K562 (cell line): ENCODE measurements around the gene GJD4. TPM values are rescaled to one million over a fixed set of nuclear protein-coding genes. Genes with fewer than 3 reads are reported as not detected.

ENCODE experiments used
- ATAC-seq: fragments of 200-7000 bp; cut with Tn5 transposase; 3 replicates; pipeline ENCODE4 v1.9.1; 2020; ENCODE audit warnings: moderate library complexity
- BruUV-seq: library from RNA; stranded (reverse); fragments of 400-500 nt; replicated peaks from 2 replicates; lab custom pipeline; 2021; lab: Mats Ljungman, UMichigan
- CTCF ChIA-PET: fragments of 300-600 bp; formaldehyde crosslinking; extraction: SDS; loops from one replicate; lab custom pipeline; 2021; ENCODE audit warnings: low intra/inter-chr PET ratio; lab: Yijun Ruan, JAX
- POLR2A ChIA-PET: fragments of 300-600, 350-650 bp; sonication (Branson Sonifier 250); formaldehyde crosslinking; extraction: SDS; loops from one replicate; lab custom pipeline; 2021; ENCODE audit warnings: antibody characterized with exemption, inconsistent platforms; lab: Yijun Ruan, JAX
- DNase-seq, 4 experiments: peaks; one replicate each; pipeline versions ENCODE4 v3.0.0 to v3.0.0-alpha.2; 2011 to 2018; ENCODE audit warnings: low spot score in 3 of 4, mixed read lengths in 3 of 4; ENCODE audit errors: extremely low read depth in 1 of 4
- FAIRE-seq: peaks from 2 replicates; lab custom pipeline; 2011; peaks lifted over from hg19 to GRCh38; lab: Jason Lieb, UNC
- H2AFZ ChIP-seq: 2 replicates; pipeline ENCODE4 v1.6.0; 2011; ENCODE audit warnings: low read depth, low read length, control low read depth, inconsistent platforms
- H3K27ac ChIP-seq: fragments of 200-600 bp; 3 replicates; pipeline ENCODE4 v1.8.0; 2011; ENCODE audit warnings: low read depth, mild to moderate bottlenecking, control low read depth, inconsistent platforms, low read length, moderate library complexity, mixed read lengths; ENCODE audit errors: extremely low read depth
- H3K27me3 ChIP-seq, 2 experiments: fragments of 300-600 bp in 1 of 2; 2 replicates in 1 of 2; 3 replicates in 1 of 2; pipeline versions ENCODE4 v1.6.0 to v1.8.0; 2011; ENCODE audit warnings: inconsistent platforms in 2 of 2, low read length in 2 of 2, mild to moderate bottlenecking in 1 of 2, mixed read lengths in 1 of 2, moderate library complexity in 1 of 2; ENCODE audit not compliant: control insufficient read depth in 2 of 2, insufficient read depth in 2 of 2
- H3K36me3 ChIP-seq: fragments of 300-600 bp; 3 replicates; pipeline ENCODE4 v1.8.0; 2011; ENCODE audit warnings: mild to moderate bottlenecking, low read length, inconsistent platforms; ENCODE audit not compliant: control insufficient read depth, insufficient read depth
- H3K4me1 ChIP-seq, 2 experiments: fragments of 200-600 bp in 1 of 2; replicated peaks in 1 of 2; 2 replicates in 1 of 2; 3 replicates in 1 of 2; pipeline versions ENCODE4 v1.5.1 to v1.8.0; 2011; ENCODE audit warnings: inconsistent platforms in 2 of 2, low read length in 2 of 2, mild to moderate bottlenecking in 1 of 2, mixed read lengths in 1 of 2, moderate library complexity in 1 of 2; ENCODE audit not compliant: control insufficient read depth in 2 of 2, insufficient read depth in 2 of 2
- H3K4me2 ChIP-seq: 2 replicates; pipeline ENCODE4 v1.6.1; 2011; ENCODE audit warnings: low read length, control low read depth, inconsistent platforms, mixed read lengths; ENCODE audit not compliant: insufficient read depth
- H3K4me3 ChIP-seq: fragments of 200-600 bp; sonication (generic), shearing (Covaris generic); 2 replicates; pipeline ENCODE4 v1.5.1; 2016; ENCODE audit warnings: control low read depth, inconsistent platforms
- H3K79me2 ChIP-seq: fragments of 200-600 bp; 3 replicates; pipeline ENCODE4 v1.8.0; 2011; ENCODE audit warnings: low read length, inconsistent platforms; ENCODE audit not compliant: control insufficient read depth, insufficient read depth
- H3K9ac ChIP-seq, 2 experiments: 2 replicates each; pipeline versions ENCODE4 v1.6.0 to v1.6.1; 2011; ENCODE audit warnings: low read depth in 2 of 2, low read length in 2 of 2, control low read depth in 1 of 2, inconsistent platforms in 1 of 2, mild to moderate bottlenecking in 1 of 2, mixed read lengths in 1 of 2; ENCODE audit not compliant: insufficient read depth in 1 of 2
- H3K9me1 ChIP-seq: one replicate; pipeline ENCODE4 v1.6.0; 2011; ENCODE audit warnings: inconsistent platforms, mild to moderate bottlenecking, low read length, moderate library complexity; ENCODE audit not compliant: control insufficient read depth, insufficient read depth
- H3K9me3 ChIP-seq: replicated peaks from 2 replicates; pipeline ENCODE4 v1.5.1; 2011; ENCODE audit warnings: low read depth, low read length, inconsistent platforms; ENCODE audit not compliant: control insufficient read depth, insufficient read depth
- H4K20me1 ChIP-seq: replicated peaks from 2 replicates; pipeline ENCODE4 v1.6.1; 2011; ENCODE audit warnings: low read length, inconsistent platforms, mixed read lengths; ENCODE audit not compliant: control insufficient read depth, insufficient read depth
- CTCFL ChIP-seq: IDR thresholded peaks from 2 replicates; pipeline ENCODE4 v1.6.1; 2011; ENCODE audit warnings: borderline replicate concordance, low read depth, mild to moderate bottlenecking, moderate library complexity, low read length; ENCODE audit not compliant: insufficient read depth, poor library complexity, severe bottlenecking
- ETV1 ChIP-seq: fragments of 450-650 bp; conservative IDR thresholded peaks from 2 replicates; pipeline ENCODE4 v1.6.1; 2016; ENCODE audit warnings: missing genetic modification characterization, control low read depth, low read depth, missing compliant biosample characterization
- HDAC2 ChIP-seq: fragments of 450-650 bp; IDR thresholded peaks from 2 replicates; pipeline ENCODE4 v1.6.1; 2016; ENCODE audit warnings: mild to moderate bottlenecking
- ID3 ChIP-seq, 2 experiments: fragments of 250-450 bp in 1 of 2; fragments of 450-650 bp in 1 of 2; sonication (Bioruptor Pico) in 1 of 2; IDR thresholded peaks; 2 replicates each; pipeline versions ENCODE4 v1.6.1 to v1.8.0; 2016 to 2021; ENCODE audit warnings: mild to moderate bottlenecking in 2 of 2, moderate library complexity in 2 of 2, missing compliant biosample characterization in 1 of 2, missing genetic modification characterization in 1 of 2
- IRF9 ChIP-seq: fragments of 450-650 bp; IDR thresholded peaks from 2 replicates; pipeline ENCODE4 v1.6.1; 2016; ENCODE audit warnings: missing biosample characterization, missing genetic modification characterization
- KDM1A ChIP-seq, 2 experiments: fragments of 450-650 bp; IDR thresholded peaks; 2 replicates each; pipeline ENCODE4 v1.6.1; 2016; ENCODE audit warnings: mild to moderate bottlenecking in 2 of 2
- KLF10 ChIP-seq: fragments of 250-450 bp; sonication (Bioruptor Pico); IDR thresholded peaks from 2 replicates; pipeline ENCODE4 v1.6.1; 2021; ENCODE audit warnings: matching md5 sums
- LEF1 ChIP-seq: fragments of 450-650 bp; IDR thresholded peaks from 2 replicates; pipeline ENCODE4 v1.6.1; 2016; ENCODE audit warnings: mild to moderate bottlenecking
- NCOA4 ChIP-seq: fragments of 450-650 bp; IDR thresholded peaks from 2 replicates; pipeline ENCODE4 v1.6.1; 2018; ENCODE audit warnings: mild to moderate bottlenecking; ENCODE audit not compliant: partially characterized antibody
- POLR2AphosphoS2 ChIP-seq: IDR thresholded peaks from 2 replicates; pipeline ENCODE4 v1.6.1; 2012; ENCODE audit warnings: low read length, improper control_type of control experiment
- RB1 ChIP-seq: fragments of 450-650 bp; IDR thresholded peaks from 2 replicates; pipeline ENCODE4 v1.6.1; 2017; ENCODE audit warnings: low read depth, mild to moderate bottlenecking
- RFX5 ChIP-seq: IDR thresholded peaks from 2 replicates; pipeline ENCODE4 v1.6.1; 2011; ENCODE audit warnings: low read depth, mild to moderate bottlenecking, improper control_type of control experiment, low read length
- SIN3A ChIP-seq, 2 experiments: fragments of 150-350 bp in 1 of 2; IDR thresholded peaks; 2 replicates each; pipeline ENCODE4 v1.6.1; 2011 to 2016; ENCODE audit warnings: borderline replicate concordance in 2 of 2, low read depth in 2 of 2, low read length in 2 of 2, mild to moderate bottlenecking in 2 of 2, moderate library complexity in 2 of 2; ENCODE audit not compliant: control insufficient read depth in 1 of 2
- STAG1 ChIP-seq: sonication (generic); formaldehyde crosslinking; IDR thresholded peaks from 2 replicates; pipeline ENCODE4 v1.5.0; 2020; ENCODE audit warnings: missing genetic modification reagents, borderline replicate concordance
- TSC22D4 ChIP-seq: fragments of 450-650 bp; IDR thresholded peaks from 2 replicates; pipeline ENCODE4 v1.6.1; 2016; ENCODE audit warnings: missing genetic modification characterization, missing biosample characterization, control low read depth
- ZNF124 ChIP-seq: sonication (generic); formaldehyde crosslinking; IDR thresholded peaks from 2 replicates; pipeline ENCODE4 v1.8.1; 2022; ENCODE audit warnings: missing genetic modification reagents
- ZNF212 ChIP-seq: fragments of 450-650 bp; formaldehyde crosslinking; IDR thresholded peaks from 2 replicates; pipeline ENCODE4 v1.4.0; 2020; ENCODE audit warnings: mild to moderate bottlenecking
- ZNF24 ChIP-seq: fragments of 450-650 bp; IDR thresholded peaks from 2 replicates; pipeline ENCODE4 v1.6.1; 2016
- ZNF696 ChIP-seq: fragments of 250-450 bp; sonication (Bioruptor Pico); conservative IDR thresholded peaks from 2 replicates; pipeline ENCODE4 v1.4.0; 2020; ENCODE audit warnings: mild to moderate bottlenecking, moderate library complexity
- ZNF764 ChIP-seq: fragments of 250-450 bp; sonication (Bioruptor Pico); IDR thresholded peaks from 2 replicates; pipeline ENCODE4 v1.4.0; 2020; ENCODE audit warnings: low read depth, mild to moderate bottlenecking, moderate library complexity
- WGBS: fragments of 100-300 bp; shearing (Covaris generic); methylation state at CpG from one replicate; pipeline ENCODE4 v1.1.6; 2016; ENCODE audit warnings: low coverage, mixed read lengths; ENCODE audit not compliant: insufficient coverage; ENCODE audit errors: missing lambda C conversion rate; 5-methylcytosine and 5-hydroxymethylcytosine counted together
- in situ Hi-C: fragments of 300-500 bp; cut with MboI; formaldehyde crosslinking; loops from 4 replicates; pipeline ENCODE4 v1.15.0; 2018; ENCODE audit warnings: inconsistent platforms, mixed read lengths
- intact Hi-C: fragments of 100-400 bp; cut with micrococcal nuclease; formaldehyde crosslinking; loops from 2 replicates; pipeline ENCODE4 v1.14.2; 2022
- polyA plus RNA-seq, 8 experiments: library from polyadenylated mRNA; depleted of rRNA in 4 of 8; stranded (reverse) in 5 of 8; unstranded in 3 of 8; fragments of >200 nt; fragmentation: Nextera tagmentation in 2 of 8; fragmentation: Illumina TruSeq in 1 of 8; extraction: Ambion mirVana in 2 of 8; extraction: Trizol in 1 of 8; gene quantifications; 2 replicates each; pipeline versions ENCODE4 v1.2.1 to v1.2.3, GENCODE V29; 2011 to 2014; ENCODE audit warnings: inconsistent platforms in 1 of 8, missing spikeins in 1 of 8
- total RNA-seq, 7 experiments: library from RNA; depleted of rRNA in 6 of 7; stranded (reverse); fragments of >200 nt in 6 of 7; fragmentation: Illumina TruSeq in 2 of 7; extraction: Trizol in 2 of 7; gene quantifications; 2 replicates each; pipeline versions ENCODE4 v1.2.1 to v1.2.3, GENCODE V29; 2011 to 2021; ENCODE audit warnings: low replicate concordance in 1 of 7

Gene GJD4
- total and polyA plus RNA-seq, 9 of the 15 experiments (the other 6 are each of a cell fraction or from before 2014, with no cell fraction given) = not detected

GRCh38 chr10:35635576-35635975 lies 30.4 kb downstream of the GJD4 start:
- ATAC-seq (peak; percentile 94), FAIRE-seq (peak; percentile 92), DNase-seq (peak; percentile 63 to 75 (median 74))
- Histone ChIP-seq H3K4me3 (no peak overlapping the region), H4K20me1 (no peaks in the 10 kb centered on the region), H3K4me2 (no peak overlapping the region), H3K9ac (no peak overlapping the region), H2AFZ (no peak overlapping the region), H3K27ac (no peak overlapping the region), H3K9me3 (no peaks in the 10 kb centered on the region), H3K4me1 (peaks cover 0 to 9% of the 10 kb centered on the region in 2 experiments; a peak in 2 of 5 replicates), H3K36me3 (no peaks in the 10 kb centered on the region), H3K79me2 (no peaks in the 10 kb centered on the region), H3K27me3 (no peaks in the 10 kb centered on the region), H3K9me1 (no peaks in the 10 kb centered on the region)
- no TSS peak for BruUV-seq
- intact Hi-C loops (loop anchor here (2.0 to 10.0 kb wide), 4 partner anchors 511 to 1859 kb away; partner anchors contain the start of gene CREM), in situ Hi-C loops (loop anchor here (10.0 to 25.0 kb wide), 2 partner anchors 1252 to 1839 kb away; no protein-coding TSS in a partner anchor)
- WGBS = 8% methylated on average over 6 of the region's 6 CpGs
- CTCF ChIA-PET = interaction anchor here (0.6 kb wide), 1 partner anchor 1245 kb away, joined by 3 read pairs; no protein-coding TSS in a partner anchor
- POLR2A ChIA-PET = no interaction called here
- no peak for TF ChIP-seq SIN3A (IDR thresholded peaks at IDR 0.05; ENCODE audit: borderline replicate concordance in 2 of 2, control insufficient read depth in 1 of 2, low read depth in 2 of 2, low read length in 2 of 2)
- TF ChIP-seq CTCFL = no peak
- TF ChIP-seq ZNF212 (CRISPR knock-in tag) = no peak
- TF ChIP-seq TSC22D4 (tag) = no peak
- TF ChIP-seq ZNF124 (CRISPR knock-in tag) = no peak
- TF ChIP-seq ZNF24 = peak; percentile 100
- no peak for TF ChIP-seq RFX5
- TF ChIP-seq KLF10 (CRISPR knock-in tag) = no peak
- TF ChIP-seq ZNF696 (CRISPR knock-in tag) = no peak
- peak; percentile 67 to 77 for TF ChIP-seq KDM1A (IDR thresholded peaks at IDR 0.05)
- no peak for TF ChIP-seq HDAC2
- TF ChIP-seq LEF1 = no peak
- TF ChIP-seq STAG1 (CRISPR knock-in tag) = peak; percentile 40; the same call in 1 of the 2 replicates
- TF ChIP-seq ETV1 = peak; percentile 40; the same call in 1 of the 2 replicates
- TF ChIP-seq ZNF764 (CRISPR knock-in tag) = no peak
- TF ChIP-seq ID3 (CRISPR knock-in tag; IDR thresholded peaks at IDR 0.05) = no peak
- no peak for TF ChIP-seq ID3 (tag; IDR thresholded peaks at IDR 0.05)
- no peak for TF ChIP-seq IRF9 (tag)
- no peak for TF ChIP-seq NCOA4
- no peak for TF ChIP-seq POLR2AphosphoS2
- TF ChIP-seq RB1 = 0 out of 2 replicates have a peak, but pooled peaks have one; percentile 15
